ENCODE data around the gene HERPUD2. TPM values are rescaled to one million over a fixed set of nuclear protein-coding genes. Genes with fewer than 3 reads are reported as not detected.

The HERPUD2 gene
- total RNA-seq, 4 donors from 2014 or later, result 20.2 to 32.4 (median 27.5) TPM

GRCh38 chr7:35685781-35686180 lies 9.2 kb downstream of the HERPUD2 start:
- intact Hi-C loops (cut with DNase I), result no loop called here
- no peak overlapping the region for H3K27ac ChIP-seq
- TF ChIP-seq POLR2A (IDR thresholded peaks at IDR 0.05), result no peak
- TF ChIP-seq CTCF (IDR thresholded peaks at IDR 0.05), result no peak
- H3K36me3 ChIP-seq, result peaks cover 0 to 21% (median 0%) of the 10 kb centered on the region in 3 donors
- H3K4me1 ChIP-seq, result peaks cover 4 to 45% (median 11%) of the 10 kb centered on the region in 3 donors
- H3K4me3 ChIP-seq, result no peak overlapping the region
- H3K9me3 ChIP-seq, result no peaks in the 10 kb centered on the region
- DNase-seq, result no peak
- WGBS, 2 donors, result 94 to 99% methylated on average over 5 of the region's 5 CpGs
- no peaks in the 10 kb centered on the region for H3K27me3 ChIP-seq

GRCh38 chr7:35681231-35682029 lies 13.5 kb downstream of the HERPUD2 start:
- H3K4me1 ChIP-seq, result peaks cover 0 to 36% (median 2%) of the 10 kb centered on the region in 3 donors
- no peak overlapping the region for H3K27ac ChIP-seq
- H3K27me3 ChIP-seq, result no peaks in the 10 kb centered on the region
- intact Hi-C loops (cut with DNase I), result no loop called here
- H3K4me3 ChIP-seq, result no peak overlapping the region
- DNase-seq, result no peak
- H3K36me3 ChIP-seq, result peaks cover 0 to 21% (median 0%) of the 10 kb centered on the region in 3 donors
- TF ChIP-seq POLR2A (IDR thresholded peaks at IDR 0.05) (no peak), CTCF (IDR thresholded peaks at IDR 0.05) (no peak)
- no peaks in the 10 kb centered on the region for H3K9me3 ChIP-seq
- 92 to 95% methylated on average over 1 of the region's 1 CpG for WGBS, 2 donors

GRCh38 chr7:35680403-35681013 lies 14.4 kb downstream of the HERPUD2 start:
- Histone ChIP-seq H3K36me3 (peaks cover 0 to 16% (median 0%) of the 10 kb centered on the region in 3 donors), H3K9me3 (no peaks in the 10 kb centered on the region), H3K4me3 (no peak overlapping the region), H3K4me1 (peaks cover 0 to 44% (median 2%) of the 10 kb centered on the region in 3 donors), H3K27me3 (no peaks in the 10 kb centered on the region), H3K27ac (no peak overlapping the region)
- DNase-seq, result no peak
- TF ChIP-seq POLR2A (IDR thresholded peaks at IDR 0.05), result no peak
- WGBS, 2 donors, result 78 to 94% methylated on average over 2 of the region's 2 CpGs
- intact Hi-C loops (cut with DNase I), result no loop called here

GRCh38 chr7:35677582-35678356 lies 17.2 kb downstream of the HERPUD2 start:
- DNase-seq, result no peak
- TF ChIP-seq CTCF (IDR thresholded peaks at IDR 0.05) (no peak), POLR2A (IDR thresholded peaks at IDR 0.05) (no peak)
- Histone ChIP-seq H3K27me3 (no peaks in the 10 kb centered on the region), H3K4me1 (peaks cover 0 to 44% (median 2%) of the 10 kb centered on the region in 3 donors), H3K27ac (no peak overlapping the region), H3K4me3 (no peak overlapping the region), H3K36me3 (no peaks in the 10 kb centered on the region), H3K9me3 (no peaks in the 10 kb centered on the region)
- intact Hi-C loops (cut with DNase I), result no loop called here
- 85 to 92% methylated on average over 3 of the region's 3 CpGs for WGBS, 2 donors

GRCh38 chr7:35676211-35676610 lies 18.7 kb downstream of the HERPUD2 start:
- Histone ChIP-seq H3K4me3 (no peak overlapping the region), H3K36me3 (no peaks in the 10 kb centered on the region), H3K9me3 (no peaks in the 10 kb centered on the region), H3K27me3 (no peaks in the 10 kb centered on the region), H3K27ac (no peak overlapping the region), H3K4me1 (peaks cover 0 to 43% (median 2%) of the 10 kb centered on the region in 3 donors)
- intact Hi-C loops (cut with DNase I), result no loop called here
- 63 to 72% methylated on average over 1 of the region's 1 CpG for WGBS, 2 donors
- no peak for DNase-seq
- TF ChIP-seq POLR2A (IDR thresholded peaks at IDR 0.05), result no peak
- no peak for TF ChIP-seq CTCF (IDR thresholded peaks at IDR 0.05)
